K562 (cell line): ENCODE measurements around the gene NLGN3. TPM values are rescaled to one million over a fixed set of nuclear protein-coding genes. Genes with fewer than 3 reads are reported as not detected.

Source experiments
- CHD1 ChIP-seq: fragments of 200-600 bp; sonication (generic); IDR thresholded peaks from one replicate; pipeline ENCODE4 v1.6.1; 2012; ENCODE audit warnings: mild to moderate bottlenecking, moderate library complexity, low read length, inconsistent platforms
- ZC3H8 ChIP-seq: fragments of 450-650 bp; IDR thresholded peaks from 2 replicates; pipeline ENCODE4 v1.6.1; 2017
- polyA plus RNA-seq, 8 experiments: library from polyadenylated mRNA; depleted of rRNA in 4 of 8; stranded (reverse) in 5 of 8; unstranded in 3 of 8; fragments of >200 nt; fragmentation: Nextera tagmentation in 2 of 8; fragmentation: Illumina TruSeq in 1 of 8; extraction: Ambion mirVana in 2 of 8; extraction: Trizol in 1 of 8; gene quantifications; 2 replicates each; pipeline versions ENCODE4 v1.2.1 to v1.2.3, GENCODE V29; 2011 to 2014; ENCODE audit warnings: inconsistent platforms in 1 of 8, missing spikeins in 1 of 8
- total RNA-seq, 7 experiments: library from RNA; depleted of rRNA in 6 of 7; stranded (reverse); fragments of >200 nt in 6 of 7; fragmentation: Illumina TruSeq in 2 of 7; extraction: Trizol in 2 of 7; gene quantifications; 2 replicates each; pipeline versions ENCODE4 v1.2.1 to v1.2.3, GENCODE V29; 2011 to 2021; ENCODE audit warnings: low replicate concordance in 1 of 7
- TF ChIP-seq, protein P1 (sequence below): fragments of 450-650 bp; formaldehyde crosslinking; IDR thresholded peaks from 2 replicates; pipeline ENCODE4 v1.4.0; 2020; ENCODE audit warnings: mild to moderate bottlenecking
- TF ChIP-seq, protein P2 (sequence below): sonication (generic); formaldehyde crosslinking; IDR thresholded peaks from 2 replicates; pipeline ENCODE4 v1.8.0; 2023; ENCODE audit warnings: mild to moderate bottlenecking, missing genetic modification reagents
- TF ChIP-seq, protein P3 (sequence below): sonication (generic); formaldehyde crosslinking; IDR thresholded peaks from 2 replicates; pipeline ENCODE4 v1.8.0; 2022; ENCODE audit warnings: mild to moderate bottlenecking, missing genetic modification reagents, borderline replicate concordance

Gene NLGN3
- total and polyA plus RNA-seq, 9 of the 15 experiments (the other 6 are each of a cell fraction or from before 2014, with no cell fraction given) = 0.03 to 0.86 (median 0.25) TPM

DNA sequence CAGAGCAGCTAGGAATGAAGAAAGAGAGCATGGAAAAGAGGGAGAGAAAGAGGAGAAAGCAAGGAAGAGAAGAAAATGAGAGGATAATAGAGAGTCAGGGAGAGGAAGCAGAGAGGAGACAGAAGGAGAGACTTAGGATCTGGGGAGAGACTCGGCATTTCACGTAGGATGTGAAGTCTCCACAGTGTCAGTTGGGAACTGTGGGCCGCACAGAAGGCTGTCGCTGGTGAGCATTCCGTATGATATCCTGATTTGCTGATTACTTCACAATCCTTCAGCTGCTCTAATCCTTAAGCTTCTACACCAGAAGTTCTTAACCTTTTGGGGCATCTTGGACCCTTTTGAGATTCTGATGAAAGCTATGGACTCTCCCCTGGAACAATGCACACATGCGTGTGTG lies 14.0 kb downstream of the NLGN3 start (continued):
- TF ChIP-seq, protein P1, sequence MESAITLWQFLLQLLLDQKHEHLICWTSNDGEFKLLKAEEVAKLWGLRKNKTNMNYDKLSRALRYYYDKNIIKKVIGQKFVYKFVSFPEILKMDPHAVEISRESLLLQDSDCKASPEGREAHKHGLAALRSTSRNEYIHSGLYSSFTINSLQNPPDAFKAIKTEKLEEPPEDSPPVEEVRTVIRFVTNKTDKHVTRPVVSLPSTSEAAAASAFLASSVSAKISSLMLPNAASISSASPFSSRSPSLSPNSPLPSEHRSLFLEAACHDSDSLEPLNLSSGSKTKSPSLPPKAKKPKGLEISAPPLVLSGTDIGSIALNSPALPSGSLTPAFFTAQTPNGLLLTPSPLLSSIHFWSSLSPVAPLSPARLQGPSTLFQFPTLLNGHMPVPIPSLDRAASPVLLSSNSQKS (CRISPR knock-in tag) = no peak
- TF ChIP-seq, protein P2, sequence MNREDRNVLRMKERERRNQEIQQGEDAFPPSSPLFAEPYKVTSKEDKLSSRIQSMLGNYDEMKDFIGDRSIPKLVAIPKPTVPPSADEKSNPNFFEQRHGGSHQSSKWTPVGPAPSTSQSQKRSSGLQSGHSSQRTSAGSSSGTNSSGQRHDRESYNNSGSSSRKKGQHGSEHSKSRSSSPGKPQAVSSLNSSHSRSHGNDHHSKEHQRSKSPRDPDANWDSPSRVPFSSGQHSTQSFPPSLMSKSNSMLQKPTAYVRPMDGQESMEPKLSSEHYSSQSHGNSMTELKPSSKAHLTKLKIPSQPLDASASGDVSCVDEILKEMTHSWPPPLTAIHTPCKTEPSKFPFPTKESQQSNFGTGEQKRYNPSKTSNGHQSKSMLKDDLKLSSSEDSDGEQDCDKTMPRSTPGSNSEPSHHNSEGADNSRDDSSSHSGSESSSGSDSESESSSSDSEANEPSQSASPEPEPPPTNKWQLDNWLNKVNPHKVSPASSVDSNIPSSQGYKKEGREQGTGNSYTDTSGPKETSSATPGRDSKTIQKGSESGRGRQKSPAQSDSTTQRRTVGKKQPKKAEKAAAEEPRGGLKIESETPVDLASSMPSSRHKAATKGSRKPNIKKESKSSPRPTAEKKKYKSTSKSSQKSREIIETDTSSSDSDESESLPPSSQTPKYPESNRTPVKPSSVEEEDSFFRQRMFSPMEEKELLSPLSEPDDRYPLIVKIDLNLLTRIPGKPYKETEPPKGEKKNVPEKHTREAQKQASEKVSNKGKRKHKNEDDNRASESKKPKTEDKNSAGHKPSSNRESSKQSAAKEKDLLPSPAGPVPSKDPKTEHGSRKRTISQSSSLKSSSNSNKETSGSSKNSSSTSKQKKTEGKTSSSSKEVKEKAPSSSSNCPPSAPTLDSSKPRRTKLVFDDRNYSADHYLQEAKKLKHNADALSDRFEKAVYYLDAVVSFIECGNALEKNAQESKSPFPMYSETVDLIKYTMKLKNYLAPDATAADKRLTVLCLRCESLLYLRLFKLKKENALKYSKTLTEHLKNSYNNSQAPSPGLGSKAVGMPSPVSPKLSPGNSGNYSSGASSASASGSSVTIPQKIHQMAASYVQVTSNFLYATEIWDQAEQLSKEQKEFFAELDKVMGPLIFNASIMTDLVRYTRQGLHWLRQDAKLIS = no peak
- TF ChIP-seq CHD1 (no peak), ZC3H8 (no peak)
- TF ChIP-seq, protein P3, sequence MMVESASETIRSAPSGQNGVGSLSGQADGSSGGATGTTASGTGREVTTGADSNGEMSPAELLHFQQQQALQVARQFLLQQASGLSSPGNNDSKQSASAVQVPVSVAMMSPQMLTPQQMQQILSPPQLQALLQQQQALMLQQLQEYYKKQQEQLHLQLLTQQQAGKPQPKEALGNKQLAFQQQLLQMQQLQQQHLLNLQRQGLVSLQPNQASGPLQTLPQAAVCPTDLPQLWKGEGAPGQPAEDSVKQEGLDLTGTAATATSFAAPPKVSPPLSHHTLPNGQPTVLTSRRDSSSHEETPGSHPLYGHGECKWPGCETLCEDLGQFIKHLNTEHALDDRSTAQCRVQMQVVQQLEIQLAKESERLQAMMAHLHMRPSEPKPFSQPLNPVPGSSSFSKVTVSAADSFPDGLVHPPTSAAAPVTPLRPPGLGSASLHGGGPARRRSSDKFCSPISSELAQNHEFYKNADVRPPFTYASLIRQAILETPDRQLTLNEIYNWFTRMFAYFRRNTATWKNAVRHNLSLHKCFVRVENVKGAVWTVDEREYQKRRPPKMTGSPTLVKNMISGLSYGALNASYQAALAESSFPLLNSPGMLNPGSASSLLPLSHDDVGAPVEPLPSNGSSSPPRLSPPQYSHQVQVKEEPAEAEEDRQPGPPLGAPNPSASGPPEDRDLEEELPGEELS = no peak
- TF ChIP-seq, all 486 proteins: peak for 0
